DOHH2 (cell line): ENCODE results near the gene CTNNA2.

Experiments
- CTCF ChIP-seq: fragments of 200-600 bp; sonication (generic); IDR thresholded peaks from one replicate; pipeline ENCODE4 v1.5.1; 2014; ENCODE audit warnings: antibody characterized with exemption, mild to moderate bottlenecking, low read depth, low read length; ENCODE audit not compliant: poor library complexity, severe bottlenecking
- EZH2phosphoT487 ChIP-seq: fragments of 200-600 bp; sonication (generic); IDR thresholded peaks from 2 replicates; pipeline ENCODE4 v1.6.1; 2017; ENCODE audit warnings: borderline replicate concordance, mild to moderate bottlenecking, antibody characterized with exemption, low read length, moderate library complexity, mixed read lengths

GRCh38 chr2:79872656-79873055 is 359.8 kb downstream of the CTNNA2 start:
- TF ChIP-seq CTCF (no peak), EZH2phosphoT487 (no peak)
